ENCODE measurements around the gene TM4SF20. TPM values are rescaled to one million over a fixed set of nuclear protein-coding genes. Genes with fewer than 3 reads are reported as not detected.
"Not testable (repeated sequence)": the region's sequence is repeated elsewhere in the genome, so short reads cannot be mapped to it uniquely, and the experiment has no call there.

The TM4SF20 gene
- polyA plus RNA-seq, 1 donor from 2014 or later = not detected

GRCh38 chr2:227386630-227387029 is 7.5 kb upstream of the TM4SF20 start:
- peak overlapping the region in 2 of 4 donors; percentile 24 to 49 for H3K4me3 Mint-ChIP-seq
- H3K9me3 Mint-ChIP-seq = no peaks in the 10 kb centered on the region
- no peaks in the 10 kb centered on the region for H3K27me3 Mint-ChIP-seq
- H3K27ac Mint-ChIP-seq = peak overlapping the region in 2 of 3 donors; percentile 76 to 84
- peaks cover 14 to 21% (median 19%) of the 10 kb centered on the region in 3 donors for H3K4me1 Mint-ChIP-seq
- peaks cover 3% of the 10 kb centered on the region for H3K36me3 Mint-ChIP-seq

- H3K27me3 Mint-ChIP-seq = no peaks in the 10 kb centered on the region
- peaks cover 3% of the 10 kb centered on the region for H3K36me3 Mint-ChIP-seq
- peaks cover 13 to 21% (median 18%) of the 10 kb centered on the region in 3 donors for H3K4me1 Mint-ChIP-seq
- H3K4me3 Mint-ChIP-seq = no peak overlapping the region
- peak overlapping the region; percentile 25 to 83 (median 53) for H3K27ac Mint-ChIP-seq
- H3K9me3 Mint-ChIP-seq = no peaks in the 10 kb centered on the region
Measured at GRCh38 chr2:227383686-227384085, 4.6 kb upstream of the TM4SF20 start.

- not testable (repeated sequence) for H3K27ac Mint-ChIP-seq, H3K4me3 Mint-ChIP-seq, H3K27me3 Mint-ChIP-seq, H3K36me3 Mint-ChIP-seq, H3K9me3 Mint-ChIP-seq
- peaks cover 13 to 17% (median 16%) of the 10 kb centered on the region in 3 donors for H3K4me1 Mint-ChIP-seq
Measured at GRCh38 chr2:227382241-227382835, 3.2 kb upstream of the TM4SF20 start.

GRCh38 chr2:227378371-227378782 is 729 bp downstream of the TM4SF20 start:
- Mint-ChIP-seq H3K27me3 (no peaks in the 10 kb centered on the region), H3K4me1 (peaks cover 0 to 3% (median 0%) of the 10 kb centered on the region in 3 donors), H3K4me3 (no peak overlapping the region), H3K36me3 (no peaks in the 10 kb centered on the region), H3K27ac (no peak overlapping the region), H3K9me3 (no peaks in the 10 kb centered on the region)

- H3K4me3 Mint-ChIP-seq = no peak overlapping the region
- H3K4me1 Mint-ChIP-seq = peaks cover 0 to 3% (median 0%) of the 10 kb centered on the region in 3 donors
Measured at GRCh38 chr2:227377467-227378351, 1.4 kb downstream of the TM4SF20 start.

GRCh38 chr2:227376656-227377396 is 2.3 kb downstream of the TM4SF20 start:
- H3K27me3 Mint-ChIP-seq = peaks cover 3% of the 10 kb centered on the region
- peaks cover 0 to 2% (median 0%) of the 10 kb centered on the region in 3 donors for H3K9me3 Mint-ChIP-seq
- H3K4me1 Mint-ChIP-seq = peaks cover 0 to 3% (median 0%) of the 10 kb centered on the region in 3 donors
- no peak overlapping the region for H3K27ac Mint-ChIP-seq
- H3K36me3 Mint-ChIP-seq = peaks cover 2% of the 10 kb centered on the region
- no peak overlapping the region for H3K4me3 Mint-ChIP-seq

More at GRCh38 chr2:227377467-227378351, 1.4 kb downstream of the TM4SF20 start:
- Mint-ChIP-seq H3K27me3 (no peaks in the 10 kb centered on the region), H3K27ac (no peak overlapping the region), H3K36me3 (peaks cover 2% of the 10 kb centered on the region), H3K9me3 (peaks cover 0 to 2% (median 0%) of the 10 kb centered on the region in 3 donors)

GRCh38 chr2:227374158-227374557 is 4.9 kb downstream of the TM4SF20 start:
- Mint-ChIP-seq H3K36me3 (peaks cover 2% of the 10 kb centered on the region), H3K4me1 (peaks cover 0 to 3% (median 0%) of the 10 kb centered on the region in 3 donors), H3K4me3 (no peak overlapping the region), H3K27me3 (peaks cover 5% of the 10 kb centered on the region), H3K9me3 (peaks cover 0 to 2% (median 0%) of the 10 kb centered on the region in 3 donors), H3K27ac (no peak overlapping the region)

- Mint-ChIP-seq H3K36me3 (peaks cover 2% of the 10 kb centered on the region), H3K27ac (no peak overlapping the region), H3K4me1 (peaks cover 0 to 3% (median 0%) of the 10 kb centered on the region in 3 donors), H3K27me3 (peaks cover 5% of the 10 kb centered on the region), H3K9me3 (peaks cover 0 to 2% (median 0%) of the 10 kb centered on the region in 3 donors), H3K4me3 (no peak overlapping the region)
Measured at GRCh38 chr2:227373389-227373788, 5.7 kb downstream of the TM4SF20 start.

- Mint-ChIP-seq H3K9me3 (peaks cover 0 to 2% (median 0%) of the 10 kb centered on the region in 3 donors), H3K27ac (no peak overlapping the region)
Measured at GRCh38 chr2:227370791-227371312, 8.3 kb downstream of the TM4SF20 start.

GRCh38 chr2:227370092-227370491 is 9.0 kb downstream of the TM4SF20 start:
- Mint-ChIP-seq H3K36me3 (peaks cover 2% of the 10 kb centered on the region), H3K4me1 (no peaks in the 10 kb centered on the region), H3K27me3 (peaks cover 5% of the 10 kb centered on the region), H3K4me3 (no peak overlapping the region), H3K9me3 (peaks cover 0 to 2% (median 0%) of the 10 kb centered on the region in 3 donors), H3K27ac (no peak overlapping the region)

More at GRCh38 chr2:227370791-227371312, 8.3 kb downstream of the TM4SF20 start:
- Mint-ChIP-seq H3K4me3 (no peak overlapping the region), H3K36me3 (peaks cover 2% of the 10 kb centered on the region), H3K4me1 (no peaks in the 10 kb centered on the region), H3K27me3 (peaks cover 5% of the 10 kb centered on the region)

GRCh38 chr2:227368574-227368973 is 10.5 kb downstream of the TM4SF20 start:
- Mint-ChIP-seq H3K36me3 (peaks cover 2% of the 10 kb centered on the region), H3K27me3 (peaks cover 5% of the 10 kb centered on the region), H3K27ac (peak overlapping the region in 1 of 3 donors; percentile 62), H3K9me3 (peaks cover 0 to 2% (median 0%) of the 10 kb centered on the region in 3 donors), H3K4me3 (no peak overlapping the region), H3K4me1 (peaks cover 0 to 4% (median 0%) of the 10 kb centered on the region in 3 donors)

GRCh38 chr2:227367427-227367795 is 11.7 kb downstream of the TM4SF20 start:
- no peaks in the 10 kb centered on the region for H3K36me3 Mint-ChIP-seq
- peaks cover 0 to 4% (median 0%) of the 10 kb centered on the region in 3 donors for H3K4me1 Mint-ChIP-seq
- peaks cover 5% of the 10 kb centered on the region for H3K27me3 Mint-ChIP-seq
- no peak overlapping the region for H3K27ac Mint-ChIP-seq
- no peaks in the 10 kb centered on the region for H3K9me3 Mint-ChIP-seq
- H3K4me3 Mint-ChIP-seq = no peak overlapping the region

GRCh38 chr2:227366769-227367426 is 12.2 kb downstream of the TM4SF20 start:
- Mint-ChIP-seq H3K27ac (no peak overlapping the region), H3K4me3 (peak overlapping the region in 1 of 4 donors; percentile 23), H3K36me3 (no peaks in the 10 kb centered on the region), H3K9me3 (no peaks in the 10 kb centered on the region), H3K4me1 (peaks cover 0 to 4% (median 0%) of the 10 kb centered on the region in 3 donors), H3K27me3 (peaks cover 3% of the 10 kb centered on the region)

- Mint-ChIP-seq H3K4me3 (no peak overlapping the region), H3K27me3 (no peaks in the 10 kb centered on the region), H3K27ac (no peak overlapping the region), H3K9me3 (no peaks in the 10 kb centered on the region), H3K4me1 (peaks cover 0 to 4% (median 0%) of the 10 kb centered on the region in 3 donors), H3K36me3 (no peaks in the 10 kb centered on the region)
Measured at GRCh38 chr2:227365833-227366232, 13.3 kb downstream of the TM4SF20 start.
